Right atrium auricular region (tissue), 2 donors: ENCODE results near the gene SNHG17. TPM values are rescaled to one million over a fixed set of nuclear protein-coding genes. Genes with fewer than 3 reads are reported as not detected.
"Not testable (repeated sequence)": the region's sequence is repeated elsewhere in the genome, so short reads cannot be mapped to it uniquely, and the experiment has no call there.

Experiments used
- DNase-seq: peaks from one replicate; pipeline ENCODE4 v3.0.0-alpha.2; 2019; ENCODE audit warnings: low spot score
- H3K27ac ChIP-seq, 2 donors: fragments of 200-600 bp; sonication (generic); 1 replicate in 1 of 2; 2 replicates in 1 of 2; pipeline ENCODE4 v1.5.1; 2016 to 2019
- H3K27me3 ChIP-seq, 2 donors: fragments of 200-600 bp; sonication (generic); one replicate each; pipeline versions ENCODE4 v1.5.1 to v1.6.0; 2017 to 2019
- H3K36me3 ChIP-seq: fragments of 200-600 bp; sonication (generic); one replicate; pipeline ENCODE4 v1.5.1; 2016
- H3K4me1 ChIP-seq, 2 donors: fragments of 200-600 bp; sonication (generic); one replicate each; pipeline versions ENCODE4 v1.5.1 to v1.6.0; 2017 to 2019
- H3K4me3 ChIP-seq, 2 donors: fragments of 200-600 bp; sonication (generic); 1 replicate in 1 of 2; 2 replicates in 1 of 2; pipeline ENCODE4 v1.5.1; 2017 to 2019; ENCODE audit warnings: mild to moderate bottlenecking in 1 of 2, moderate library complexity in 1 of 2
- H3K9me3 ChIP-seq, 2 donors: fragments of 200-600 bp; sonication (generic); one replicate each; pipeline ENCODE4 v1.5.1; 2019
- total RNA-seq, 2 donors: library from RNA; depleted of rRNA; stranded (reverse); fragments of >200 nt; gene quantifications; one replicate each; pipeline ENCODE4 v1.1.0, GENCODE V29; 2016
- TF ChIP-seq, protein P1 (sequence below), 2 donors: fragments of 200-600 bp; sonication (generic); IDR thresholded peaks; one replicate each; pipeline ENCODE4 v1.5.1; 2019; ENCODE audit warnings: antibody characterized with exemption in 2 of 2

SNHG17 gene
- total RNA-seq, 2 donors from 2014 or later = 5.3 to 10.6 TPM

GRCh38 chr20:38407321-38407720, 27.8 kb downstream of the SNHG17 start:
- Histone ChIP-seq H3K9me3 (no peaks in the 10 kb centered on the region), H3K27ac (no peak overlapping the region), H3K36me3 (no peaks in the 10 kb centered on the region), H3K27me3 (no peaks in the 10 kb centered on the region), H3K4me1 (no peaks in the 10 kb centered on the region), H3K4me3 (no peak overlapping the region)
- no peak for DNase-seq
- TF ChIP-seq, protein P1, sequence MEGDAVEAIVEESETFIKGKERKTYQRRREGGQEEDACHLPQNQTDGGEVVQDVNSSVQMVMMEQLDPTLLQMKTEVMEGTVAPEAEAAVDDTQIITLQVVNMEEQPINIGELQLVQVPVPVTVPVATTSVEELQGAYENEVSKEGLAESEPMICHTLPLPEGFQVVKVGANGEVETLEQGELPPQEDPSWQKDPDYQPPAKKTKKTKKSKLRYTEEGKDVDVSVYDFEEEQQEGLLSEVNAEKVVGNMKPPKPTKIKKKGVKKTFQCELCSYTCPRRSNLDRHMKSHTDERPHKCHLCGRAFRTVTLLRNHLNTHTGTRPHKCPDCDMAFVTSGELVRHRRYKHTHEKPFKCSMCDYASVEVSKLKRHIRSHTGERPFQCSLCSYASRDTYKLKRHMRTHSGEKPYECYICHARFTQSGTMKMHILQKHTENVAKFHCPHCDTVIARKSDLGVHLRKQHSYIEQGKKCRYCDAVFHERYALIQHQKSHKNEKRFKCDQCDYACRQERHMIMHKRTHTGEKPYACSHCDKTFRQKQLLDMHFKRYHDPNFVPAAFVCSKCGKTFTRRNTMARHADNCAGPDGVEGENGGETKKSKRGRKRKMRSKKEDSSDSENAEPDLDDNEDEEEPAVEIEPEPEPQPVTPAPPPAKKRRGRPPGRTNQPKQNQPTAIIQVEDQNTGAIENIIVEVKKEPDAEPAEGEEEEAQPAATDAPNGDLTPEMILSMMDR (IDR thresholded peaks at IDR 0.05) = no peak

DNA sequence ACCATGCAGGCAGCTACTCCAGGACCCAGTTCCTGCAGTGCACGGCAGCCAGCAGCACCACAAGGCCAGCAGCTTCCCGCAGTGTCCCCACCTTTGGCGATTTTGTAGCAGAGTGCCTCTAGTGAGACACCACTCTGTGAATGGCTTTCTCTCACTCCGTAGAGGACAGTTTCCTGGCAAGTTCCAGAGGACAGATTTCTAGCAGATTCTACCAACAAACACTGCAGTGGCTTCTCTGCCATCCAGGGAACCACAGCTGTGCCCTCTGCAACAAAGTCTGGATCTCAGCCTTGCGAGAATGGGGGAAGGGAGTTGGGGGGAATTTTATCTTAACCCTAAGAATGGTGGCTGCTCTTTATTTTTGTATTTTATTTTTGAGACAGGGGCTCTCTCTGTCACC, 28.7 kb downstream of the SNHG17 start:
- TF ChIP-seq, protein P1 (IDR thresholded peaks at IDR 0.05) = no peak
- Histone ChIP-seq H3K4me1 (no peaks in the 10 kb centered on the region), H3K27me3 (no peaks in the 10 kb centered on the region), H3K27ac (no peak overlapping the region), H3K36me3 (no peaks in the 10 kb centered on the region), H3K4me3 (no peak overlapping the region), H3K9me3 (no peaks in the 10 kb centered on the region)
- DNase-seq = no peak

DNA sequence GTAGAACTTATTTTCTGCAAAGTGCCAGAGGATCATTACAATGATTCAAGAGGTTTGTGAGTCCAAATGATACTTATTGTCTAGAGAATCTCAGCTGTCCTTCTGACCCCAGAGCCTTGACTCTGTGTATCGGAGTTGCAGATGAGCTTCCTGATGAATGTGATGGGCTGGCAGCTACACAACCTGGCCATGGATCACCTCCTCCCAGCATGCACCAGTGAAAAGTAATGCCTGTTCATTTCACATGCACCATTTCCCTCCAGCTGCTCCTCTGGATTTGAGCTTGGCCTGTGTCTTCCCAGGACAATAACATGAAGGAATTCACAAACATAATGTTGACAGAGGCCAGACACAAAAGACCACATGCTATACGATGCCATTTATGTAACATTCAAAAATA, 30.0 kb downstream of the SNHG17 start:
- no peak for DNase-seq
- Histone ChIP-seq H3K27ac (no peak overlapping the region), H3K4me3 (no peak overlapping the region), H3K9me3 (no peaks in the 10 kb centered on the region), H3K36me3 (no peaks in the 10 kb centered on the region), H3K27me3 (no peaks in the 10 kb centered on the region), H3K4me1 (no peaks in the 10 kb centered on the region)
- TF ChIP-seq, protein P1 (IDR thresholded peaks at IDR 0.05) = no peak

DNA sequence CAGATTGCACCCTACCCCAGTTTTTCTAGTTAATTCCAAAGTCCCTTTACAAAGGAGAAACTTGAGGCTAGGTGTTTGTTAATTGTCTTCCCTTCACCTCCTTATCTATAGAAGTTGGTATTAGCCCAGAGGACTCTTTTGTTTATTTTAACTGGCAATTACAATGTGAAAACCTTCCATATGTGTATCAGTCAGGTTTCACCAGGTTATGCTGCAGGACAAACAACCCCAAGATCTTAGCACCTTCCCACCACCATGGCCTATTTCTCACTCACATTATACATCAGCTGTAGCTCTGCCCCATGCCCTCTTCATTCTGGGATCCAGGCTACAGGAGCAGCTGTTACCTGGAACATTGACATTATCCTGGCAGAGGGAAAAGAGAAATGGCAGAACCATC, 31.1 kb downstream of the SNHG17 start:
- H3K27ac ChIP-seq = no peak overlapping the region
- TF ChIP-seq, protein P1 (IDR thresholded peaks at IDR 0.05) = no peak

DNA sequence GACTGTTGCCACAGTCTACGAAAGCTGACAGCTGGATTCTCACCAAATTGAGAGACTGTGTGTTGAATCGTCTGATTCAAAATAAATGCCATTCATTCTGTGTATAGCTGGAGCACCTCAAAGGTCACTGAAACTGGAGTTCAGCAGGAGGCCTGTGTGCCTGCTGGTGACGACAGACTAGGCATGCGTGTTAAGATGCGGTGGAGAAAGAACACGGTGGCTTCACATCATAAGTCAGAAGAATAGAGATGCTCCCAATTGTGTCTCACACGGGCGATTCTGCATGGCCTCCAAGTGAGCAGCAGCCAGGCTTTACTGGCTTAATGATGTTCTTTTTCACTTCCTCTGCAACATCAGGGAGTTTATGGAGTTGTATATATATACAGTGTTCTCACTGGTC, 32.3 kb downstream of the SNHG17 start:
- Histone ChIP-seq H3K4me3 (no peak overlapping the region), H3K27me3 (no peaks in the 10 kb centered on the region), H3K9me3 (no peaks in the 10 kb centered on the region), H3K27ac (no peak overlapping the region), H3K36me3 (no peaks in the 10 kb centered on the region), H3K4me1 (no peaks in the 10 kb centered on the region)
- no peak for DNase-seq
- TF ChIP-seq, protein P1 (IDR thresholded peaks at IDR 0.05) = no peak

More for the DNA sequence above, 31.1 kb downstream of the SNHG17 start:
- Histone ChIP-seq H3K36me3 (no peaks in the 10 kb centered on the region), H3K4me1 (no peaks in the 10 kb centered on the region), H3K9me3 (no peaks in the 10 kb centered on the region), H3K27me3 (no peaks in the 10 kb centered on the region), H3K4me3 (no peak overlapping the region)
- no peak for DNase-seq

DNA sequence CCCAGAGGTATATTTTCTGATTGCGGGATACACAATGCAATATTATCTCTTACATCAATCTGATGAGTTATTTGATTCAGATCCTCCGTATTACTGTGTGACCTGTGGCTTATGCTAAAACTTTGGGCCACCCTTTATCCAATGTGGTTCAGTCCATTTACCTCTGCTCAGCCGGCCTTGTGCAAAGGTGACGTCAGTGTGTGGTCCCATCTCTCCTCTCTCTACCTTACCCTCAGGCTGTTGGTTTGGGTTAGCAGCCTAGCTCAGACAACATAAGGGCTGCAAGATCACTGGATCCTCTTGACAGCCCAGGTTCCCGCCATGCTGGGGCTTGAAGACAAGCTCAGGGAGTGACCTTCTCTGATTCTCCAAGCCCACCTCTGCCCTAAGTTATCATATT, 33.0 kb downstream of the SNHG17 start:
- no peaks in the 10 kb centered on the region for H3K27me3 ChIP-seq
- H3K27ac ChIP-seq = no peak overlapping the region
- H3K4me3 ChIP-seq = no peak overlapping the region
- H3K9me3 ChIP-seq = no peaks in the 10 kb centered on the region
- no peaks in the 10 kb centered on the region for H3K36me3 ChIP-seq
- TF ChIP-seq, protein P1 (IDR thresholded peaks at IDR 0.05) = no peak
- no peaks in the 10 kb centered on the region for H3K4me1 ChIP-seq
- no peak for DNase-seq

- H3K36me3 ChIP-seq, H3K9me3 ChIP-seq, H3K27me3 ChIP-seq, H3K4me1 ChIP-seq, H3K27ac ChIP-seq, DNase-seq, H3K4me3 ChIP-seq: not testable (repeated sequence)
Observed at GRCh38 chr20:38395751-38396395, 39.3 kb downstream of the SNHG17 start.
